ENCODE data around the gene MYL12B.
"Not testable (repeated sequence)": the region's sequence is repeated elsewhere in the genome, so short reads cannot be mapped to it uniquely, and the experiment has no call there.

The MYL12B gene

DNA sequence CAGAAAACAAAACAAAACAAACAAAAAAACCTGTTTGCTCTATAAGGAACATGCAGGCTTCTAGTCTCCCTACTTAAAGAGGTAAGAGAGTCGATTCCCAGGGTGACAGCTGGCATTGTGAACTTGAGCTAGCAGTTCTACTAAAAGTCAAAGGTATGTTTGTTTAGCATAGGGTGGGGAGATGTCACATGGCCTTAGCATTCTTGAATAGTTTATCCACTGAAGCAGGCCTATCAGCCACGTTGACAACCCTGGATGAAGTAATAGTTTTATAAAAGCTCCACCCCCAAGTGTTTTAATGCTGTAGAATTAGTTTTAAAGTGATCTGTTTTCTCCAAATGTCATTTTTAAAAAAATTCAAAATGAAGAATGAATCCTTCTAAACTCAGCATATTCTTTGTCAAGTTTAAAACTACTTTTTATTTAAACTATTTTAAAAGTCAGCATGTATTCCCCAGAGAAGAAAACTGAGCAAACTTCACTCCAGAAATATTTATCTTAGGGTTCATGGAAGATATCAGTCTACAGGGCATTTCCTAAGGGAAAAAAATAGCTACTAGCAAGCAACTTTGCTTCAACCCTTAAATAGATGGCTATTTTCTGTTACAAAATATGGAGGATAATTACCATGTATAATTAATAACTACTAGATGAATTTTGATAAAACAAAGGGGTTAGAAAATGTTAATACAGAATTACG lies 43.8 kb upstream of the MYL12B start:
- TF ChIP-seq, protein P1, sequence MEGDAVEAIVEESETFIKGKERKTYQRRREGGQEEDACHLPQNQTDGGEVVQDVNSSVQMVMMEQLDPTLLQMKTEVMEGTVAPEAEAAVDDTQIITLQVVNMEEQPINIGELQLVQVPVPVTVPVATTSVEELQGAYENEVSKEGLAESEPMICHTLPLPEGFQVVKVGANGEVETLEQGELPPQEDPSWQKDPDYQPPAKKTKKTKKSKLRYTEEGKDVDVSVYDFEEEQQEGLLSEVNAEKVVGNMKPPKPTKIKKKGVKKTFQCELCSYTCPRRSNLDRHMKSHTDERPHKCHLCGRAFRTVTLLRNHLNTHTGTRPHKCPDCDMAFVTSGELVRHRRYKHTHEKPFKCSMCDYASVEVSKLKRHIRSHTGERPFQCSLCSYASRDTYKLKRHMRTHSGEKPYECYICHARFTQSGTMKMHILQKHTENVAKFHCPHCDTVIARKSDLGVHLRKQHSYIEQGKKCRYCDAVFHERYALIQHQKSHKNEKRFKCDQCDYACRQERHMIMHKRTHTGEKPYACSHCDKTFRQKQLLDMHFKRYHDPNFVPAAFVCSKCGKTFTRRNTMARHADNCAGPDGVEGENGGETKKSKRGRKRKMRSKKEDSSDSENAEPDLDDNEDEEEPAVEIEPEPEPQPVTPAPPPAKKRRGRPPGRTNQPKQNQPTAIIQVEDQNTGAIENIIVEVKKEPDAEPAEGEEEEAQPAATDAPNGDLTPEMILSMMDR (IDR thresholded peaks at IDR 0.05; ENCODE audit: insufficient read depth, low read length, missing control alignments) = no peak
- DNase-seq (ENCODE audit: low read depth, low spot score) = no peak
- POLR2A ChIA-PET = no interaction called here
- H3K4me3 ChIP-seq (ENCODE audit: low read depth, low read length) = no peak overlapping the region
- CTCF ChIA-PET = interaction anchor here (0.9 to 1.4 kb wide), 3 partner anchors 21 to 452 kb away, joined by 3 read pairs; no protein-coding TSS in a partner anchor

DNA sequence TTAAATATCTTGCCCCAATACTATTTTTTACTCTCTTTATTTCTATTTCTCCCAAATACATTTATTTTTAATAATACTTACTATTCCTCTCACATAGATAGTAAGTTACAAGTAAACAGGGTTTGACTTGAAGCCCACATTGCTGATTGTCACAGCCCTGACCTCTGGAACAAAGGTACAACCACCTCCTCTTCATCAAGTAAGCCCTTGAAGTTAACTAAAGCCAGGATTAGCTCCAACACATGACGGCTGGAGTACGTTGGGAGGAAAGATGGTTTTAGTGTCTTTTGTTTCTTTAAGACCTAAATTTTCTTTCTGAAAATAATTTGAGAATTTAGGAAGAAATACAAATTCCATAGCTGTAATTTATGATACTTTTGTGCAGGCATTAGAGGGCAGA lies 43.1 kb upstream of the MYL12B start:
- DNase-seq (ENCODE audit: low read depth, low spot score) = no peak
- POLR2A ChIA-PET = no interaction called here
- CTCF ChIA-PET = interaction anchor here (2.1 kb wide), 1 partner anchor 20 kb away, joined by 6 read pairs; no protein-coding TSS in a partner anchor
- no peak overlapping the region for H3K4me3 ChIP-seq (ENCODE audit: low read depth, low read length)
- TF ChIP-seq, protein P1 (IDR thresholded peaks at IDR 0.05; ENCODE audit: insufficient read depth, low read length, missing control alignments) = no peak

DNA sequence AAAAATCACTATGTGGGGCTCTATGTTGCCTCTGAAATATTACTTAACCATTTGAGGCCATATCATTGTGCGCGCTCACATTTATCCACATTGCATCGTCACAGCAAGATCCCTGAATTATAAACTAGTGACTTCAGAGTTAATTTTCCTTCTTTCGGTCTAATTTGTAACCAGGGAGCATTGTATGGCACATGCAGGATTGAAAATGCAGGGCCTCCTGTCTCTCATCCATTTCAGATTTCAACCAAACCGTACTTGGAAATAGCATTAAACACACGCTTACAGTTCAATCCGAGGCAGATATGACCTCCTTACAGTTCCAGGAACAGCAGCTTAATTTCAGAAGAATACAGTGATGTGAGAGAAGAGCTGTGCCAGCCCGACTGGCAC lies 42.7 kb upstream of the MYL12B start:
- POLR2A ChIA-PET = no interaction called here
- CTCF ChIA-PET = interaction anchor here (2.1 kb wide), 1 partner anchor 19 kb away, joined by 6 read pairs; no protein-coding TSS in a partner anchor
- no peak for DNase-seq (ENCODE audit: low read depth, low spot score)
- TF ChIP-seq, protein P1 (IDR thresholded peaks at IDR 0.05; ENCODE audit: insufficient read depth, low read length, missing control alignments) = no peak
- H3K4me3 ChIP-seq (ENCODE audit: low read depth, low read length) = no peak overlapping the region

- no peak within 1 kb of the TSS for H3K4me3 ChIP-seq (ENCODE audit: low read depth, low read length)
- DNase-seq (ENCODE audit: low read depth, low spot score) = no peak
- TF ChIP-seq, protein P1 (IDR thresholded peaks at IDR 0.05; ENCODE audit: insufficient read depth, low read length, missing control alignments) = no peak
- POLR2A ChIA-PET = no interaction called here
- CTCF ChIA-PET = interaction anchor here (2.1 kb wide), 1 partner anchor 19 kb away, joined by 6 read pairs; no protein-coding TSS in a partner anchor
These were observed 42.1 kb upstream of the MYL12B start, which contains the start of gene MYOM1 for GRCh38 chr18:3219631-3220335. TSS of gene MYOM1 (minus strand) at chr18:3219968. CDS start at chr18:3215223, 4,745 bp downstream.

DNA sequence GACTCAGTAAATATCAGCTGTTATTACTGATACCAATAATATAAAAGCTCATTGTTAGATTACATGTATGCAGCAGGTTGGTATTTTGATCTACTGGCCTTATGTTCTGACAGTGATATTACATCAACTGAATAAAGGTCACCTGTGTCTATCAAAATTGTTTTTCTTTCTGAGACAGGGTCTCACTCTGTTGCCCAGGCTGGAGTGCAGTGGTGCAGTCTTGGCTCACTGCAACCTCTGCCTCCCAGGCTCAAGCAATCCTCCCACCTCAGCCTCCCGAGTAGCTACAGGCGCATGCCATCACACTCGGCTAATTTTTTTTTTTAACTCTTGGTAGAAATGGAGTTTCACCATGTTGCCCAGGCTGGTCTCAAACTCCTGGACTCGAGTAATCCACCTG lies 41.1 kb upstream of the MYL12B start:
- CTCF ChIA-PET = interaction anchor here (2.1 kb wide), 1 partner anchor 18 kb away, joined by 6 read pairs; no protein-coding TSS in a partner anchor
- H3K4me3 ChIP-seq (ENCODE audit: low read depth, low read length); DNase-seq (ENCODE audit: low read depth, low spot score); POLR2A ChIA-PET: not testable (repeated sequence)

- POLR2A ChIA-PET = no interaction called here
- H3K4me3 ChIP-seq (ENCODE audit: low read depth, low read length) = no peak overlapping the region
- DNase-seq (ENCODE audit: low read depth, low spot score) = no peak
- TF ChIP-seq, protein P1 (IDR thresholded peaks at IDR 0.05; ENCODE audit: insufficient read depth, low read length, missing control alignments) = no peak
- CTCF ChIA-PET = no interaction called here
These were observed 40.4 kb upstream of the MYL12B start for GRCh38 chr18:3221496-3221895.

Data from AG04449 (cell line).